HG03025 (cell line): ENCODE data around the gene LIMCH1.
"Not testable (repeated sequence)": the region's sequence is repeated elsewhere in the genome, so short reads cannot be mapped to it uniquely, and the experiment has no call there.

Experiments
- ATAC-seq: cut with Tn5 transposase; IDR thresholded peaks from one replicate; pipeline ENCODE4 v1.9.1; 2021; ENCODE audit warnings: mild to moderate bottlenecking, moderate library complexity; ENCODE audit not compliant: unreplicated experiment, low FRiP score

The LIMCH1 gene

GRCh38 chr4:41715155-41715554 is 177.2 kb downstream of the LIMCH1 start:
- no peak for ATAC-seq

GRCh38 chr4:41718907-41719306 is 180.9 kb downstream of the LIMCH1 start:
- no peak for ATAC-seq

GRCh38 chr4:41719417-41719816 is 181.5 kb downstream of the LIMCH1 start:
- no peak for ATAC-seq

- ATAC-seq = no peak
These were observed 184.2 kb downstream of the LIMCH1 start for GRCh38 chr4:41722181-41722580.

- no peak for ATAC-seq
These were observed 185.3 kb downstream of the LIMCH1 start for GRCh38 chr4:41723286-41723685.

GRCh38 chr4:41725254-41725653 is 187.3 kb downstream of the LIMCH1 start:
- ATAC-seq = no peak

- ATAC-seq = no peak
These were observed 190.1 kb downstream of the LIMCH1 start for GRCh38 chr4:41727861-41728572.

GRCh38 chr4:41728573-41728913 is 190.6 kb downstream of the LIMCH1 start:
- ATAC-seq = no peak

GRCh38 chr4:41731569-41732126 is 193.7 kb downstream of the LIMCH1 start:
- ATAC-seq = no peak

GRCh38 chr4:41734371-41734770 is 196.4 kb downstream of the LIMCH1 start:
- ATAC-seq = no peak

GRCh38 chr4:41737491-41737890 is 199.5 kb downstream of the LIMCH1 start:
- not testable (repeated sequence) for ATAC-seq

GRCh38 chr4:41741354-41741753 is 203.4 kb downstream of the LIMCH1 start:
- no peak for ATAC-seq

- ATAC-seq = no peak
These were observed 206.8 kb downstream of the LIMCH1 start for GRCh38 chr4:41744572-41745291.

- no peak for ATAC-seq
These were observed 207.5 kb downstream of the LIMCH1 start for GRCh38 chr4:41745292-41746024.

- ATAC-seq = no peak
These were observed 208.1 kb downstream of the LIMCH1 start for GRCh38 chr4:41746025-41746439.

- ATAC-seq = no peak
These were observed 208.7 kb downstream of the LIMCH1 start for GRCh38 chr4:41746440-41747229.

- ATAC-seq = no peak
These were observed 209.5 kb downstream of the LIMCH1 start for GRCh38 chr4:41747230-41748055.

- ATAC-seq = no peak
These were observed 210.2 kb downstream of the LIMCH1 start for GRCh38 chr4:41748074-41748570.
